ENCODE results near the gene C9orf40. TPM values are rescaled to one million over a fixed set of nuclear protein-coding genes. Genes with fewer than 3 reads are reported as not detected.

The C9orf40 gene
- total and polyA plus RNA-seq, 2 donors from 2014 or later: 2.3 to 5.2 TPM

- no peak for TF ChIP-seq CTCF (IDR thresholded peaks at IDR 0.05; ENCODE audit: borderline replicate concordance, extremely low read depth, insufficient read depth)
- H3K4me3 ChIP-seq (ENCODE audit: low read length in 3 of 3): no peak overlapping the region
- intact Hi-C loops (cut with DNase I): no loop called here
These were observed 10.3 kb upstream of the C9orf40 start for GRCh38 chr9:74963056-74963455.

GRCh38 chr9:74961496-74961895 is 8.8 kb upstream of the C9orf40 start:
- Histone ChIP-seq H3K4me3 (ENCODE audit: low read length in 3 of 3) (no peak overlapping the region), H3K4me1 (ENCODE audit: control insufficient read depth in 2 of 3, insufficient read depth in 2 of 3, low read depth in 1 of 3, low read length in 3 of 3) (no peaks in the 10 kb centered on the region), H3K9ac (ENCODE audit: low read length in 3 of 3) (no peak overlapping the region), H3K27ac (ENCODE audit: low read depth in 2 of 2, low read length in 2 of 2) (no peak overlapping the region), H3K27me3 (ENCODE audit: control insufficient read depth, insufficient read depth, low read length) (no peaks in the 10 kb centered on the region), H3K36me3 (ENCODE audit: control insufficient read depth in 2 of 3, insufficient read depth in 3 of 3, low read length in 3 of 3) (no peaks in the 10 kb centered on the region), H3K9me3 (ENCODE audit: control insufficient read depth in 2 of 3, insufficient read depth in 1 of 3, low read length in 3 of 3) (no peaks in the 10 kb centered on the region)
- TF ChIP-seq CTCF (IDR thresholded peaks at IDR 0.05; ENCODE audit: borderline replicate concordance, extremely low read depth, insufficient read depth): no peak
- intact Hi-C loops (cut with DNase I): no loop called here
- DNase-seq (no peak), FAIRE-seq (no peak)

More at GRCh38 chr9:74963056-74963455, 10.3 kb upstream of the C9orf40 start:
- no peak for DNase-seq
- Histone ChIP-seq H3K27ac (ENCODE audit: low read depth in 2 of 2, low read length in 2 of 2) (no peak overlapping the region), H3K27me3 (ENCODE audit: control insufficient read depth, insufficient read depth, low read length) (no peaks in the 10 kb centered on the region), H3K9ac (ENCODE audit: low read length in 3 of 3) (no peak overlapping the region), H3K4me1 (ENCODE audit: control insufficient read depth in 2 of 3, insufficient read depth in 2 of 3, low read depth in 1 of 3, low read length in 3 of 3) (no peaks in the 10 kb centered on the region), H3K9me3 (ENCODE audit: control insufficient read depth in 2 of 3, insufficient read depth in 1 of 3, low read length in 3 of 3) (no peaks in the 10 kb centered on the region), H3K36me3 (ENCODE audit: control insufficient read depth in 2 of 3, insufficient read depth in 3 of 3, low read length in 3 of 3) (no peaks in the 10 kb centered on the region)
- FAIRE-seq: no peak

- H3K9me3 ChIP-seq (ENCODE audit: control insufficient read depth in 2 of 3, insufficient read depth in 1 of 3, low read length in 3 of 3): no peaks in the 10 kb centered on the region
- H3K36me3 ChIP-seq (ENCODE audit: control insufficient read depth in 2 of 3, insufficient read depth in 3 of 3, low read length in 3 of 3): no peaks in the 10 kb centered on the region
- no peak for FAIRE-seq
- no peak overlapping the region for H3K27ac ChIP-seq (ENCODE audit: low read depth in 2 of 2, low read length in 2 of 2)
- DNase-seq: no peak
- no peak overlapping the region for H3K4me3 ChIP-seq (ENCODE audit: low read length in 3 of 3)
- no peak overlapping the region for H3K9ac ChIP-seq (ENCODE audit: low read length in 3 of 3)
- H3K27me3 ChIP-seq (ENCODE audit: control insufficient read depth, insufficient read depth, low read length): no peaks in the 10 kb centered on the region
- no peaks in the 10 kb centered on the region for H3K4me1 ChIP-seq (ENCODE audit: control insufficient read depth in 2 of 3, insufficient read depth in 2 of 3, low read depth in 1 of 3, low read length in 3 of 3)
- intact Hi-C loops (cut with DNase I): no loop called here
- TF ChIP-seq CTCF (IDR thresholded peaks at IDR 0.05; ENCODE audit: borderline replicate concordance, extremely low read depth, insufficient read depth): no peak
These were observed 7.8 kb upstream of the C9orf40 start for GRCh38 chr9:74960561-74960960.

- no peaks in the 10 kb centered on the region for H3K27me3 ChIP-seq (ENCODE audit: control insufficient read depth, insufficient read depth, low read length)
- no peak overlapping the region for H3K4me3 ChIP-seq (ENCODE audit: low read length in 3 of 3)
- H3K9me3 ChIP-seq (ENCODE audit: control insufficient read depth in 2 of 3, insufficient read depth in 1 of 3, low read length in 3 of 3): no peaks in the 10 kb centered on the region
- FAIRE-seq: no peak
- TF ChIP-seq CTCF (IDR thresholded peaks at IDR 0.05; ENCODE audit: borderline replicate concordance, extremely low read depth, insufficient read depth): no peak
- H3K4me1 ChIP-seq (ENCODE audit: control insufficient read depth in 2 of 3, insufficient read depth in 2 of 3, low read depth in 1 of 3, low read length in 3 of 3): no peaks in the 10 kb centered on the region
- intact Hi-C loops (cut with DNase I): no loop called here
- H3K9ac ChIP-seq (ENCODE audit: low read length in 3 of 3): no peak overlapping the region
- no peaks in the 10 kb centered on the region for H3K36me3 ChIP-seq (ENCODE audit: control insufficient read depth in 2 of 3, insufficient read depth in 3 of 3, low read length in 3 of 3)
- no peak overlapping the region for H3K27ac ChIP-seq (ENCODE audit: low read depth in 2 of 2, low read length in 2 of 2)
- DNase-seq: no peak
These were observed 5.9 kb upstream of the C9orf40 start for GRCh38 chr9:74958587-74958986.

Measured in kidney (tissue), 14 donors.